DND-41 (cell line): Measurements from ENCODE around the gene SEPHS1.

Experiments
- ATAC-seq: fragments of 200-7000 bp; cut with Tn5 transposase; 3 replicates; pipeline ENCODE4 v1.9.1; 2021; ENCODE audit warnings: low read depth; ENCODE audit not compliant: insufficient read depth
- DNase-seq: peaks from one replicate; pipeline ENCODE4 v3.0.0-alpha.2; 2020
- H2AFZ ChIP-seq: 2 replicates; pipeline ENCODE4 v1.6.0; 2012; ENCODE audit warnings: low read depth, low read length
- H3K27ac ChIP-seq: 2 replicates; pipeline ENCODE4 v1.5.1; 2012; ENCODE audit warnings: low read length, inconsistent platforms
- H3K27me3 ChIP-seq: fragments of 200-600 bp; sonication (generic); 2 replicates; pipeline ENCODE4 v1.6.0; 2012; ENCODE audit warnings: low read length, mild to moderate bottlenecking, inconsistent platforms; ENCODE audit not compliant: insufficient read depth, poor library complexity
- H3K36me3 ChIP-seq: 2 replicates; pipeline ENCODE4 v1.5.1; 2012; ENCODE audit warnings: low read length, inconsistent platforms; ENCODE audit not compliant: insufficient read depth
- H3K4me1 ChIP-seq: 2 replicates; pipeline ENCODE4 v1.5.1; 2012; ENCODE audit warnings: mild to moderate bottlenecking, low read length; ENCODE audit not compliant: insufficient read depth
- H3K4me2 ChIP-seq: 2 replicates; pipeline ENCODE4 v1.6.0; 2012; ENCODE audit warnings: mild to moderate bottlenecking, moderate library complexity, low read length, inconsistent platforms; ENCODE audit not compliant: insufficient read depth
- H3K4me3 ChIP-seq, 2 experiments: fragments of 200-600 bp in 1 of 2; shearing (Covaris generic) in 1 of 2; 2 replicates each; pipeline ENCODE4 v1.5.1; 2012 to 2016; ENCODE audit warnings: inconsistent platforms in 2 of 2, low read length in 2 of 2, mild to moderate bottlenecking in 2 of 2, low read depth in 1 of 2, moderate library complexity in 1 of 2
- H3K79me2 ChIP-seq: 2 replicates; pipeline ENCODE4 v1.6.0; 2012; ENCODE audit warnings: low read length, inconsistent platforms; ENCODE audit not compliant: insufficient read depth
- H3K9ac ChIP-seq: 2 replicates; pipeline ENCODE4 v1.6.0; 2012; ENCODE audit warnings: low read depth, mild to moderate bottlenecking, inconsistent platforms, low read length, moderate library complexity
- H3K9me3 ChIP-seq: 2 replicates; pipeline ENCODE4 v1.5.1; 2012; ENCODE audit warnings: low read length, moderate library complexity, mild to moderate bottlenecking, inconsistent platforms; ENCODE audit not compliant: insufficient read depth, severe bottlenecking
- H4K20me1 ChIP-seq: 2 replicates; pipeline ENCODE4 v1.6.0; 2012; ENCODE audit warnings: low read length; ENCODE audit not compliant: insufficient read depth
- CTCF ChIP-seq: IDR thresholded peaks from 2 replicates; pipeline ENCODE4 v1.5.1; 2012; ENCODE audit warnings: borderline replicate concordance, low read length, moderate library complexity, mild to moderate bottlenecking; ENCODE audit not compliant: poor library complexity, severe bottlenecking; ENCODE audit errors: extremely low read depth
- EZH2 ChIP-seq: IDR thresholded peaks from 3 replicates; pipeline ENCODE4 v1.6.1; 2012; ENCODE audit warnings: borderline replicate concordance, low read depth, mild to moderate bottlenecking, moderate library complexity, low read length, inconsistent platforms; ENCODE audit not compliant: severe bottlenecking

The SEPHS1 gene

GRCh38 chr10:13268841-13269240, 79.3 kb downstream of the SEPHS1 start:
- DNase-seq (no peak), ATAC-seq (no peak)
- no peaks in the 10 kb centered on the region for H3K9me3 ChIP-seq
- H3K4me3 ChIP-seq: no peak overlapping the region
- no peaks in the 10 kb centered on the region for H4K20me1 ChIP-seq
- no peak overlapping the region for H3K4me2 ChIP-seq
- no peaks in the 10 kb centered on the region for H3K4me1 ChIP-seq
- H3K36me3 ChIP-seq: no peaks in the 10 kb centered on the region
- H3K79me2 ChIP-seq: no peaks in the 10 kb centered on the region
- no peak overlapping the region for H3K27ac ChIP-seq
- no peak overlapping the region for H2AFZ ChIP-seq
- no peak for TF ChIP-seq EZH2
- no peak for TF ChIP-seq CTCF
- no peaks in the 10 kb centered on the region for H3K27me3 ChIP-seq
- H3K9ac ChIP-seq: no peak overlapping the region

GRCh38 chr10:13268310-13268709, 79.8 kb downstream of the SEPHS1 start:
- H3K27ac ChIP-seq: no peak overlapping the region

More at GRCh38 chr10:13268310-13268709, 79.8 kb downstream of the SEPHS1 start:
- Histone ChIP-seq H3K27me3 (peaks cover 4% of the 10 kb centered on the region), H3K79me2 (no peaks in the 10 kb centered on the region), H3K36me3 (no peaks in the 10 kb centered on the region), H3K4me3 (no peak overlapping the region), H3K4me2 (no peak overlapping the region), H2AFZ (no peak overlapping the region), H3K4me1 (no peaks in the 10 kb centered on the region), H3K9ac (no peak overlapping the region), H4K20me1 (no peaks in the 10 kb centered on the region), H3K9me3 (no peaks in the 10 kb centered on the region)
- no peak for DNase-seq
- ATAC-seq: no peak
- no peak for TF ChIP-seq CTCF
- no peak for TF ChIP-seq EZH2
